ENCODE measurements around the gene AIP.

The AIP gene

GRCh38 chr11:67494371-67495233 is 11.8 kb downstream of the AIP start:
- DNase-seq = no peak

- no peak for DNase-seq
Observed at GRCh38 chr11:67495234-67496005, 12.6 kb downstream of the AIP start.

- DNase-seq = no peak
Observed at GRCh38 chr11:67496113-67496512, 13.3 kb downstream of the AIP start.

DNA sequence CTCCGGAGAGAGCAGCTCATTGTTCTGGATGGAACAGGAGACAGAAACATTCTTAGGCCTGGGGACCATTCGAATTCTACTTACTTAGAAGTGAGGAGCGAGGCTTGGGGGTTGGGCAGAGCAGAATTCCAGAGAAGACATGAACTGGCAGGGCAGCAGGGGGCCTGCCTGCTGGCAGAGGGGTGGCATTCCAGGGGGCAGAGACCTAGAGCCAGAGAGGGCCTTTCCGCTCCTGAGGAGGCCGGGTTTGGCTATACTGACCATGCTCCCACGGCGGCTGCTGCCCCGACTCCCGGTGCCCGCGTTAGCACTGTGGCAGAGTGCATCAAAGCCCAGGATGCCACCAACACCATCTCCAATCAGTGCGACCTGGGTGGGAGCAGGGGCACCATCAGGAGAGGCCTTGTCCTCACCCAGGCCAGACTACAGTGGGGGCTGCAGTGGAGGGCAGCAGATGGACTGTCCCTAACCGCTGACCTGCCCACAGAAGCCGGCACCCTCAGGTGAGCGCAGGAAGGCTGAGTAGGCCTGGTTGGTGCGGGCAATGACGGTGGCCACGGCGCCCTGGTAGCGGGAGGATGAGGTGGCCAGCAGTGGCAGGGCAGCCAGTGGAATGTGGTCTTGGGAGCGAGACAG is 14.9 kb downstream of the AIP start:
- DNase-seq = no peak

DNA sequence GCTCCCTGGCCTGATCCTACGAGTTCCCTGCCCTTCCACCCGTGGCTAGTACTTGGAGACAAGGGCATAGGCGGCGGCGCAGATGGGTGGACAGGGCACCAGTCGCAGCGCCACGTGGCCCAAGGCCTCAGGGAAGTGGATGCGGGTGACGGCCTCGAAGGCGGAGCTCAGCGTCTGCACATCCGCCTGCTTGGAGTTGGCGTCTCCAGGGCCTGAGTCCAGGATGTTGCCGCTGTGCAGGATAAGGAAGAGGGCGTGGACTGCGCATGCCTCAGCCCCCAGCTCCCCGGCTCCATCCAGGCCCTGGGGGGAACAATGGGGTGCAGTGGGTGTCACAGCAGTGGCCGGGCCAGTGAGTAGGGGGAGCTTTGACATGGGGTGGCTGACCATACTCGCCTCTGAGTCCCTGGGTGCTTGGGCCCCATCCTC is 15.7 kb downstream of the AIP start:
- DNase-seq = no peak

- no peak for DNase-seq
Observed at GRCh38 chr11:67499808-67500483, 17.1 kb downstream of the AIP start.

DNA sequence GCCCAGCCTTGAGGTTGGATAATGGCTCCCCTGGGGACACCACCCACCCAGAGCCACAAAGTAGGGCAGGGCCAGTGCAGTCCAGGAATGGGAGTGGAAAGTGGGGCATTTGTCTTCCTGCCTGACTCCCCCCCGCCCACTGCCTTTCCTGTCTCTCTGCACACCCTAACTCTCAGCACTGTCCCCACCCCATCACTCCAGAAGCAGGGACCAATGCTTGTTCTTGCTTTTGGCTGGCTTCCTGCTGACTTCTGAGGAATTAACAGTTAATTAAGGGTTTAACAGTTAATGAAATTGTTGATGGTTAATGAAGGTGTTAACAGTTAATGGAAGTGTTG is 17.6 kb downstream of the AIP start:
- DNase-seq = no peak

DNA sequence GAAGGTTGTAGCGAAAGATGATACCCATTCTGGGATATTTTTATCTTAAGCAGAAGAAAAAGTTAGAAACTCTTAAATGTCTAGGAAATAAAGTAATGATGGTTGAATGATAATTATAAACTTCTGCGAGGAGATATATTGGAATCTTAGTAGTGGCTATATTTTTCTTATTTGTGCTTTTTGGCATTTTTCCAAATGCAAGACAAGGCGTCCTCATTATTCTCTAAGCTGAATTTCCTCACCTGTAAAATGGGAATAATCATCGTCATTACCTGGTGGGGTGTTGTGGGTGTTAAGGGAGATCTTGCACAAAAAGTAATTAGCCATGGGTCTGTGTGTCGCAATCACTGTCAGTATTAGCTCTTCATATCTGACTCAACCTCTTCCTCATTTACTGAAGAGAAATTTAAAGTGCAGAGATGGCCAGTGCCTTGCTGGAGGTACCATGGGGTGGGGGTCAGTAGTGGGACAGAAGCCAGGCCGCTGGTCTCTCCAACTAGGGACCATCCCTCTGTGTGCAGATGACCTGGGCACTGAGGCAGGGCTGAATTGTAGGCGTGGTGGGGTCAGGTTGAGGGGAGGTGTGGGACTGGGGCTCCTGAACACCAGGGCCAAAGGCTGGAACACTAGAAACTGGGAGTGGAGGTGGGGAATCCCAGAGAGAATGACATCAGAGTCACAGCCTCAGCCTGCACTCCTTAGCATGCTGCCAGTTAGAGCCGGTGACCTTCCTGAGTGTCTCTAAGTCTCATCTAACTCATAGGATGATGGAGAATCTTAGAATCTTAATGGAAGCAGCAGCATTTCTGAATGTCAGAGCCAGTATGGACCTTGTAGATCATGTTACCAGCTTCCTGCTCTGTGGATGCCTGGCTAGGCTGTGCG is 18.2 kb downstream of the AIP start:
- no peak for DNase-seq

DNA sequence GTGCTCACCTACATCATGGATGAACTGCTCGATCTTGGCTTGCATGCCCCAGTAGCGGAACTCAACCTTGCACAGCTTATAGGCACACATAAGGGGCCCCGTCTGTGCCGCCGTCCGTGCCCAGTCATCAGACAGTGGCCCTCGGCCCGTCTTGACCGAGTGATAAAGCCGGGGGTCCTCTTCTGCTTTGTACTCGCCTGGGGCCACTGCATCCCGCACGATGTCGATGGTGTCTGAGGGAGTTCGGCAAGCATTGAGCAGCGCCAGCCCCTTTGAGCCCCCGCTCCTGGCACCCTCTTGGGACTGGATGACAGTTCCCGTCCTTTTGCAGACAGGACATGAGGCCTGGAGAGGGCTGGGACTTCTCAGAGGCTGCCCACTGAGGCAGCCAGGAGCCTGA is 19.0 kb downstream of the AIP start:
- no peak for DNase-seq

- DNase-seq = no peak
Observed at GRCh38 chr11:67502328-67502979, 19.6 kb downstream of the AIP start.

- no peak for DNase-seq
Observed at GRCh38 chr11:67503119-67504004, 20.5 kb downstream of the AIP start.

DNA sequence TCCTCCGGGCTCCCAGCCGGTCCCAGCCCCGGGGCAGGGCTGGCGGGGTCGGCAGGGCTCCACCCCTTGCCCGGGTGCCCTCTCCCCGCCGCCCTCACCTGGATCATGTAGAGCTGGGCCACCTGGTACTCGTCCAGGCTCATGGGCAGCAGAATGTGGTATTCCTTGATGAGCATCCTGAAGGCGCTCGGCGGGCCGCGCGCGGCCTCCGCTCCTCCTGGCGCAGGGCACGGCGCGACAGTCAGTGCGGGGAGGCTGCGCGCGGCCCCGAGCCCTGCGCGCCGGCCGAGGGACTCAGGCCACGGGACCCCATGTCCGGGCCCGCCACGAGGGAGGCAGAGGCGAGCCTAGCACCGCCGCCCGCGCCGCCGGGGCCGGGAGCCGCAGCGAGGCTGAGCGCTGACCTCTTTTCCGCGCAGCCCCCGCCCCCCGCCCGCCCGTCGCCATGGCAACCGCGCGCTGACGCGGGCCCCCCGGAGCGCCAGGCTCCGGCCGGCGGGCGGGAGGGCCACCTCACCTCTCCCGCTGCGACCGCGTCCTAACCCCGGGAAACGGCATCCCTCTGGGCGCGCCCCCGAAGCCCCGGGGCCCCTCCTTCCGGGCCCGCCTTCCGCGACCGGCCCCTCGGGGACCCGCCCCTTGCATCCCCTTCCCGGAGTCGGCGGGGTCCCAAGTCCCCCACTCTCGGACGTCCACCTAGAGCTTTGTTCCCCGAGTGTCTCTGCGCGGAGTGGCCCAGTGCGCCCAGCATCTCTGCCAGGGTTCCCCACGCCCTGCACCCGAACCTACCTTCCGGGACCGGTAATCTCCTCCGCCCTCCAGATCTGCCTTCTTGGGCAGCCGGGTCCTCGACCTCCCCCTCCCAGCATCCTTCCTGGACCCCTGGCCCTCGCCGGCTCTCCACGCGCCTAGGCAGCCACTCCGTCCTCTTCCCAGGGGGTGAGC is 21.5 kb downstream of the AIP start:
- DNase-seq = peak; percentile 56

GRCh38 chr11:67504950-67505581 is 22.2 kb downstream of the AIP start, which contains the start of gene PITPNM1:
PITPNM1 (minus strand) TSS chr11:67505363; CDS start chr11:67504180, 1,183 bp downstream.
- peak; percentile 52 for DNase-seq

DNA sequence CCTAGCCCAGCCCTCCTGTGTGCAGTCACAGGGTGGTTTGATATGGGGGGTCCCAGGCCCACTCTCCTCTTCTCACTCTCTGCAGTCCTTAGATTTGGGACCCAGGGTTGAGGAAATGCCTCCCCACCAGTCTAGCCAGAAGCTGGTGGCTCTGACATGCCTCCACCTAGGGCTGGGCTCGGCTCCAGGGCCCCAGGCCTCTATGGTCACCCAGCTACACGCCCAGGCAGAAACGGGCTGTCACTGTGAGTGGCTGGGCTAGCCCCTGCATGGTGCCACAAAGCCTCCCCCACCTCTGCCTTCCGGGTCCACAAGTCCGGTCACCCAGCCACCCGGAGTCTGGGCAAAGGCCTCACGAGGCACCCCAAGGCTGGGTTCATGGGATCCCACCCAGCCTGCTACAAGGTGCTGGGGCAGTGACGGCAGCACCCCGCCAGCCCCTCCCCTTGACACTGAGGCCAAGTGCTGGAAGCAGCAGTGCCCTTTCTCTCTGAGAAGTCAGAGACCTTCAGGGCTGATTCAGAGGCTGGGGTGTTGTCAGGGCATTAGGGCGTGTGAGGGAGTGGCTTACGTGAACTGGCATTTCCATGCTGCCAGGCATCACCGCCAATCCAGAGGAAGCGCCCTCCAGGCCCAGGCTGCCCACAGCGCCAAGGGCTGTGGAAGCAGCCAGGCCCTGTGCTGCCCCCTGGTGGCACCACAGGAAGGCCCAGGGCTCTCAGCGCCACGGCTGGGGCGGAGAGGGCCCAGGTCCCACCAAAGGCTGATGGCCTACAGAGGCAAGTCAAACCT is 23.0 kb downstream of the AIP start:
- DNase-seq = peak; percentile 94

DNA sequence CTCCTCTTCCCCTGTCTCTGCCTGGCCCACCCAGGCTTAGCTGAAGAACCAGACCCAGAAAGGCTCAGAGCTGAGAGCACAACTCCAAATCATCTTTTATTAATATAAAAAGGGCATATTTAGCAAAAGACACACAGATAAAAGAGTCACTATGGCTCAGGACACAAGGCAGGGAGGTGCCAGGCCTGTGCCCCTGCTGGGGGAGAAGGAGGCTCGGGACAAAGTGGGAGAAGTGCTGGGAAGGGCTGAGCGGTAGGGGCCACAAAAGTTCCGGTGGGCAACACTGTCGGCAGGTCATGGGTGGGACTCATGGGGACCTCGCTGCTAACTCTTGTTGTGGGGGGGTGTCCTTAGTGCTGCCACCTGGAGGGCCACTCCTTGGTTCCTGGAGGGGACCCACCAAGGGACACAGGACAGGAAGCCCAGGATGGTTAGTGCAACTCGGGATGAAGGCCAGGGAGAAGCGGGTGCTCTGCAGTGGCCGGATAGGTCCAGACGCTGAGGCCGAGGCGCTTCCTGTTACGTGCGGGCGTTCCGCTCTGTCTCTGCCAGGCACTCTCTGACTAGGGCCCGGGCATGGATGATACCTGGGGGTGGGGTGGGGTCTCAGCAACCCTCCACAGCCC is 23.7 kb downstream of the AIP start:
- no peak for DNase-seq

- no peak for DNase-seq
Observed at GRCh38 chr11:67507242-67507863, 24.5 kb downstream of the AIP start.
